Activated T-cell treated with anti-CD3 and anti-CD28 coated beads, Interleukin-2, amount 50 U/mL, for 72 hours (primary cell): Measurements from ENCODE around the gene FMNL1. TPM values are rescaled to one million over a fixed set of nuclear protein-coding genes. Genes with fewer than 3 reads are reported as not detected.

Experiments
- ATAC-seq, 2 donors: fragments of 150-1000 bp; cut with Tn5 transposase; replicated peaks in 1 of 2; 2 replicates each; pipeline ENCODE4 v1.10.0; 2021; ENCODE audit warnings: moderate library complexity in 2 of 2, mild to moderate bottlenecking in 1 of 2
- DNase-seq, 2 donors: peaks; one replicate each; pipeline ENCODE4 v3.0.0; 2021 to 2022; ENCODE audit warnings: mixed read lengths in 1 of 2
- H3K27ac Mint-ChIP-seq: one replicate; pipeline ENCODE4 v1.8.0; 2022; ENCODE audit warnings: mild to moderate bottlenecking, moderate library complexity, mixed read lengths
- H3K27me3 Mint-ChIP-seq: one replicate; pipeline ENCODE4 v1.8.0; 2022; ENCODE audit warnings: low read depth, mixed read lengths
- H3K36me3 Mint-ChIP-seq, 2 donors: one replicate each; pipeline ENCODE4 v1.8.0; 2022; ENCODE audit warnings: mixed read lengths in 2 of 2, mild to moderate bottlenecking in 1 of 2; ENCODE audit not compliant: insufficient read depth in 2 of 2
- H3K4me1 Mint-ChIP-seq: one replicate; pipeline ENCODE4 v1.8.0; 2022; ENCODE audit warnings: low read depth, mixed read lengths
- H3K4me3 Mint-ChIP-seq, 2 donors: one replicate each; pipeline ENCODE4 v1.8.0; 2022; ENCODE audit warnings: mild to moderate bottlenecking in 2 of 2, mixed read lengths in 2 of 2, moderate library complexity in 2 of 2
- H3K9me3 Mint-ChIP-seq, 2 donors: one replicate each; pipeline ENCODE4 v1.8.0; 2022; ENCODE audit warnings: mixed read lengths in 2 of 2
- total RNA-seq, 2 donors: library from RNA; stranded (reverse); gene quantifications; one replicate each; pipeline ENCODE4 v1.2.3, GENCODE V29; 2022

FMNL1 gene
- 100 to 1,000 TPM; 559 to 689 TPM for total RNA-seq

DNA sequence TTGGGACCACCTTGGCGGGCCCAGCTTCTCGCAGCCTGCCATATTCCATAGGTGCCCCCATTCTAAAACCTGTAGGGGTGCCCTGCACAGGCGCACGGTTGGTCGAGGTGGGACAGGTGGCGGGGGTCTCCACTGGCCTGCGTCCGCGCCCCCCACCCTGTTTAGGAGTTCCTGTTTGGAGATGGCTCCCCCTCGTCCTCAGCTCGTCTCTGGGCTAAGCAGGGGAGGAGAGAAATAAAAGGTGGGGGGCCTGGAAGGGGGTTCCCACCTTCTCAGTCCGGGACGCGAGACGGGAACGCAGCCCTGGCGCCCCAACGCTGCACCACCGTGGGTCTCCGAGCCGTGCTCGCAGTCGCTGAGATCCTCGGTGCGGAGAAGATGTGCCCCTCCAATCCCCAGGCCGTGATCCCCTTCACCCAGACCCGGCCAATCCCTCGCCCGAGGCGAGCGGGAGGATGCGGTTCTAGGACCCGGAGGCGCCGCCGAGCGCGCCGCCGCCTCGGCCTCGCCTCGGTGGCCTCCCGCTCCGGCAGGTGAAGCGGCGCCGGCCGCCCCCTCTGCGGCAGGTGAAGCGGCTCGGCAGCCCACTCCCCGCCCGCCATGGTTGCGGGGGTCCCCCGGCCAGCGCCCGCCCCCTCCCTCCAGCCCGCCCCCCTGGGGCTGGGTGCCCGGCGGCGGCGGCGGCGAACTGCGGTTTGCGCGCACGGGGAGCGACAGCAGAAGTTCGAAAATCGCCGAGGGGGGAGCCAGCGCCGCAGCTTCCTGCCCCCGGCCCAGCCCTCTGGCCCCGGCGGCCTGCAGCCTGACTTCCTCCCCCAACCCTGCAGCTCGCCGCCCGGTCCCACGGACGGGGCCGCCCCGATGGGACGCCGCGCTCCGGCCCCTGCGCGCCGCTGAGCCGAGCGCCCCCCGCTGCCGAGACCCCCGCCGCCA lies at the start of gene FMNL1:
TSS of gene FMNL1 (plus strand) at position 805 of the 933 bp plus-strand sequence. CDS start 240 bp downstream, outside the sequence.
- ATAC-seq, result peak in 1 of 2 donors; percentile 12

DNA sequence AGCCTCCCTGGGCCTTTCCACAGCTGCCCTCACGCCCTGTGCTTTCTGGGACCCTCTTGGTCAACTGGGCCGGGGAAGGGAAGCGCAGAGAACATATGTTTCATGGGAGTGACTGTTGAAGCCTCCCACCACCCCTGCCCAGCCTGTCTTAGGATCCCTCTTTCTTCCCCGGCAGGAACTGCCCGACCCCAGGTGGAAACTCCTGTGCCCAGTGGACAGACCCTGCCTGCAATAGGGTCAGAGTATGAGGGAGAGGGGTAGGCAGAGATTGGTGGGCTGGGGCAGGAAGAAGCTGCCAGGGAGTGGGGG lies 49.5 kb upstream of the FMNL1 start:
- Mint-ChIP-seq H3K4me1 (peaks cover 32% of the 10 kb centered on the region), H3K27ac (no peak overlapping the region), H3K4me3 (peak overlapping the region; percentile 34 to 80), H3K27me3 (no peaks in the 10 kb centered on the region), H3K9me3 (no peaks in the 10 kb centered on the region), H3K36me3 (no peaks in the 10 kb centered on the region)
- ATAC-seq (no peak), DNase-seq (no peak)

More for the DNA sequence above, at the start of gene FMNL1:
- peak; percentile 78 to 81 for DNase-seq
- Mint-ChIP-seq H3K27me3 (no peaks in the 10 kb centered on the region), H3K4me1 (peaks cover 49% of the 10 kb centered on the region), H3K36me3 (peaks cover 18 to 50% of the 10 kb centered on the region in 2 donors), H3K27ac (peak within 1 kb of the TSS; percentile 95), H3K4me3 (peak within 1 kb of the TSS; percentile 88 to 99), H3K9me3 (no peaks in the 10 kb centered on the region)

GRCh38 chr17:45172541-45173286 lies 49.0 kb upstream of the FMNL1 start:
- ATAC-seq, result peak; percentile 85 to 87
- Mint-ChIP-seq H3K27ac (peak overlapping the region; percentile 64), H3K36me3 (no peaks in the 10 kb centered on the region)

GRCh38 chr17:45175759-45176115 lies 45.9 kb upstream of the FMNL1 start:
- Mint-ChIP-seq H3K27me3 (no peaks in the 10 kb centered on the region), H3K9me3 (no peaks in the 10 kb centered on the region), H3K36me3 (no peaks in the 10 kb centered on the region), H3K4me3 (no peak overlapping the region), H3K27ac (no peak overlapping the region), H3K4me1 (peaks cover 30% of the 10 kb centered on the region)
- DNase-seq, result no peak
- ATAC-seq, result no peak

More at GRCh38 chr17:45172541-45173286, 49.0 kb upstream of the FMNL1 start:
- H3K9me3 Mint-ChIP-seq, result no peaks in the 10 kb centered on the region
- H3K4me1 Mint-ChIP-seq, result peaks cover 32% of the 10 kb centered on the region
- no peaks in the 10 kb centered on the region for H3K27me3 Mint-ChIP-seq
- H3K4me3 Mint-ChIP-seq, result peak overlapping the region; percentile 80 to 84
- peak; percentile 55 to 56 for DNase-seq

GRCh38 chr17:45177563-45177962 lies 44.1 kb upstream of the FMNL1 start:
- H3K36me3 Mint-ChIP-seq, result no peaks in the 10 kb centered on the region
- H3K9me3 Mint-ChIP-seq, result no peaks in the 10 kb centered on the region
- H3K27ac Mint-ChIP-seq, result no peak overlapping the region
- no peaks in the 10 kb centered on the region for H3K27me3 Mint-ChIP-seq
- ATAC-seq (no peak), DNase-seq (no peak)
- no peak overlapping the region for H3K4me3 Mint-ChIP-seq
- H3K4me1 Mint-ChIP-seq, result peaks cover 13% of the 10 kb centered on the region

DNA sequence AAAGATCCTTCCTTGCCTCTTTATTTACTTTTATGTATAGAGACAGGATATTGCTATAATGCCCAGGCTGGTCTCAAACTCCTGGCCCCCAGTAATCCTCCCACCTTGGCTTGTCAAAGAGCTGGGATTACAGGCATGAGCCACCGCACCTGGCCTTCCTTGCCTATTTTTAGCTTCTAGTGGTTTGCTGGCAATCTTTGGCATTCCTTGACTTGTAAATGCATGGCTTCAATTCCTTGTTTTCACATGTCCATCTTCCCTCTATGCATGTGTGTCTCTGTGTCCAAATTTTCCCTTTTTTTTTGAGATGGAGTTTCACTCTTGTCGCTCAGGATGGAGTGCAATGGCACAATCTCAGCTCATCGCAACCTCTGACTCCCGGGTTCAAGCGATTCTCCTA lies 37.5 kb upstream of the FMNL1 start:
- H3K4me3 Mint-ChIP-seq, result no peak overlapping the region
- no peak overlapping the region for H3K27ac Mint-ChIP-seq
- H3K36me3 Mint-ChIP-seq, result no peaks in the 10 kb centered on the region
- H3K27me3 Mint-ChIP-seq, result no peaks in the 10 kb centered on the region
- ATAC-seq (no peak), DNase-seq (no peak)
- H3K9me3 Mint-ChIP-seq, result no peaks in the 10 kb centered on the region
- no peaks in the 10 kb centered on the region for H3K4me1 Mint-ChIP-seq

- H3K4me3 Mint-ChIP-seq, result no peak overlapping the region
- H3K4me1 Mint-ChIP-seq, result no peaks in the 10 kb centered on the region
- H3K36me3 Mint-ChIP-seq, result no peaks in the 10 kb centered on the region
- H3K27me3 Mint-ChIP-seq, result no peaks in the 10 kb centered on the region
- no peaks in the 10 kb centered on the region for H3K9me3 Mint-ChIP-seq
- ATAC-seq (no peak), DNase-seq (no peak)
- no peak overlapping the region for H3K27ac Mint-ChIP-seq
Observed at GRCh38 chr17:45186801-45187354, 34.8 kb upstream of the FMNL1 start.

GRCh38 chr17:45189009-45189408 lies 32.7 kb upstream of the FMNL1 start:
- no peaks in the 10 kb centered on the region for H3K27me3 Mint-ChIP-seq

GRCh38 chr17:45190503-45191255 lies 31.0 kb upstream of the FMNL1 start:
- DNase-seq (no peak), ATAC-seq (no peak)
- no peak overlapping the region for H3K4me3 Mint-ChIP-seq
- no peaks in the 10 kb centered on the region for H3K9me3 Mint-ChIP-seq
- H3K27ac Mint-ChIP-seq, result no peak overlapping the region
- H3K4me1 Mint-ChIP-seq, result no peaks in the 10 kb centered on the region
- no peaks in the 10 kb centered on the region for H3K36me3 Mint-ChIP-seq
- no peaks in the 10 kb centered on the region for H3K27me3 Mint-ChIP-seq

More at GRCh38 chr17:45189009-45189408, 32.7 kb upstream of the FMNL1 start:
- no peaks in the 10 kb centered on the region for H3K9me3 Mint-ChIP-seq
- H3K4me1 Mint-ChIP-seq, result no peaks in the 10 kb centered on the region
- ATAC-seq, result no peak
- no peak overlapping the region for H3K4me3 Mint-ChIP-seq
- H3K36me3 Mint-ChIP-seq, result no peaks in the 10 kb centered on the region
- H3K27ac Mint-ChIP-seq, result no peak overlapping the region
- DNase-seq, result no peak

- Mint-ChIP-seq H3K4me1 (no peaks in the 10 kb centered on the region), H3K4me3 (no peak overlapping the region), H3K27ac (no peak overlapping the region), H3K36me3 (no peaks in the 10 kb centered on the region), H3K27me3 (no peaks in the 10 kb centered on the region), H3K9me3 (no peaks in the 10 kb centered on the region)
- DNase-seq (no peak), ATAC-seq (no peak)
Observed at GRCh38 chr17:45195424-45195823, 26.3 kb upstream of the FMNL1 start.

DNA sequence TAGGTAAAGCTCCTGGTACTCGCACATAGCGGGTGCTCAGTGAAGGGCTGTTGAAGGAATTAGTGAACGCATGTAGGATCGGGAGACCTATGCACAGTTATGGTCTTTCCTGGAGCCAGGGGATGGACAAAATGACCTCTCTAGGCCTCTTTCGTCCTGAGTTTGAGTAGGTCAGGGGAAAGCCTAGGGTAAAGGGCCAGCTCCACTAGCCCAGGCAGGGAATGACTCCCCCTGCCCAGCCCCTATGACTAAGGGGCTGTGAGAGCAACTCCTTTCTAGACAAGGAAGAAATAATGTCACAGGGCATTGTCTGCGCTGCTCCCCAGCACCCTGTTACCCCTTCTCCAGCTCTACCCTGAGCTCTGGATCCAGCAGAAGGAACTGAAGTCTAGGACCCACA lies 24.6 kb upstream of the FMNL1 start:
- Mint-ChIP-seq H3K4me3 (no peak overlapping the region), H3K27me3 (no peaks in the 10 kb centered on the region)

GRCh38 chr17:45197555-45198334 lies 23.9 kb upstream of the FMNL1 start:
- Mint-ChIP-seq H3K27me3 (no peaks in the 10 kb centered on the region), H3K4me1 (no peaks in the 10 kb centered on the region), H3K9me3 (no peaks in the 10 kb centered on the region), H3K36me3 (no peaks in the 10 kb centered on the region), H3K27ac (no peak overlapping the region), H3K4me3 (no peak overlapping the region)
- ATAC-seq (peak; percentile 99 to 100), DNase-seq (peak; percentile 93 to 96)

More for the DNA sequence above, 24.6 kb upstream of the FMNL1 start:
- DNase-seq (no peak), ATAC-seq (no peak)
- no peaks in the 10 kb centered on the region for H3K4me1 Mint-ChIP-seq
- no peaks in the 10 kb centered on the region for H3K36me3 Mint-ChIP-seq
- no peak overlapping the region for H3K27ac Mint-ChIP-seq
- no peaks in the 10 kb centered on the region for H3K9me3 Mint-ChIP-seq
